Loucy (cell line): ENCODE measurements around the gene CACNA1D.

Source experiments
- H2AFZ ChIP-seq: fragments of 200-600 bp; sonication (generic); 2 replicates; pipeline ENCODE4 v1.6.0; 2016; ENCODE audit warnings: antibody characterized with exemption, mild to moderate bottlenecking, low read length, moderate library complexity
- H3F3A ChIP-seq: fragments of 200-600 bp; 2 replicates; pipeline ENCODE4 v1.6.0; 2016; ENCODE audit warnings: antibody characterized with exemption, low read depth, mild to moderate bottlenecking
- H3K27me3 ChIP-seq: fragments of 200-600 bp; sonication (generic); 2 replicates; pipeline ENCODE4 v1.6.1; 2014; ENCODE audit warnings: low read length, mild to moderate bottlenecking; ENCODE audit not compliant: insufficient read depth, poor library complexity, severe bottlenecking
- H3K36me3 ChIP-seq: fragments of 200-600 bp; sonication (generic); 2 replicates; pipeline ENCODE4 v1.6.1; 2016; ENCODE audit warnings: low read length; ENCODE audit not compliant: insufficient read depth
- H3K4me1 ChIP-seq: fragments of 200-600 bp; sonication (generic); 2 replicates; pipeline ENCODE4 v1.5.1; 2014; ENCODE audit warnings: low read length, mild to moderate bottlenecking; ENCODE audit not compliant: insufficient read depth, poor library complexity, severe bottlenecking
- H3K4me2 ChIP-seq: fragments of 200-600 bp; sonication (generic); 2 replicates; pipeline ENCODE4 v1.6.0; 2014; ENCODE audit warnings: antibody characterized with exemption, low read length, low read depth, mild to moderate bottlenecking; ENCODE audit not compliant: poor library complexity, severe bottlenecking
- H3K4me3 ChIP-seq: fragments of 200-600 bp; sonication (generic); 2 replicates; pipeline ENCODE4 v1.5.1; 2014; ENCODE audit warnings: low read length, mild to moderate bottlenecking, mixed read lengths; ENCODE audit not compliant: poor library complexity, severe bottlenecking
- H3K79me2 ChIP-seq: fragments of 200-600 bp; sonication (generic); 2 replicates; pipeline ENCODE4 v1.6.1; 2014; ENCODE audit warnings: low read length; ENCODE audit not compliant: insufficient read depth
- H3K9ac ChIP-seq: fragments of 200-600 bp; sonication (generic); 2 replicates; pipeline ENCODE4 v1.6.0; 2014; ENCODE audit warnings: mild to moderate bottlenecking, low read depth, low read length, moderate library complexity; ENCODE audit not compliant: poor library complexity, severe bottlenecking
- H3K9me2 ChIP-seq: fragments of 200-600 bp; sonication (generic); replicated peaks from 2 replicates; pipeline ENCODE4 v1.6.1; 2016; ENCODE audit warnings: low read depth, low read length, mixed read lengths
- H3K9me3 ChIP-seq: fragments of 200-600 bp; sonication (generic); 2 replicates; pipeline ENCODE4 v1.6.1; 2014; ENCODE audit warnings: mild to moderate bottlenecking, antibody characterized with exemption, low read length, low read depth; ENCODE audit not compliant: insufficient read depth
- H4K20me1 ChIP-seq: fragments of 200-600 bp; sonication (generic); 2 replicates; pipeline ENCODE4 v1.6.0; 2014; ENCODE audit warnings: antibody characterized with exemption, low read length, mild to moderate bottlenecking; ENCODE audit not compliant: insufficient read depth, poor library complexity, severe bottlenecking
- CTCF ChIP-seq: fragments of 200-600 bp; sonication (generic); conservative IDR thresholded peaks from 2 replicates; pipeline ENCODE4 v1.5.1; 2014; ENCODE audit warnings: mild to moderate bottlenecking, antibody characterized with exemption, low read length
- EZH2phosphoT487 ChIP-seq: fragments of 200-600 bp; IDR thresholded peaks from 2 replicates; pipeline ENCODE4 v1.6.1; 2018; ENCODE audit warnings: antibody characterized with exemption, mild to moderate bottlenecking, moderate library complexity, borderline replicate concordance

The CACNA1D gene

GRCh38 chr3:53809267-53809666 is 314.9 kb downstream of the CACNA1D start:
- Histone ChIP-seq H3K36me3 (no peaks in the 10 kb centered on the region), H4K20me1 (no peaks in the 10 kb centered on the region), H2AFZ (no peak overlapping the region), H3F3A (no peaks in the 10 kb centered on the region), H3K79me2 (no peaks in the 10 kb centered on the region), H3K9me2 (no peaks in the 10 kb centered on the region), H3K9me3 (no peaks in the 10 kb centered on the region), H3K27me3 (no peaks in the 10 kb centered on the region), H3K4me1 (no peaks in the 10 kb centered on the region), H3K9ac (no peak overlapping the region), H3K4me3 (no peak overlapping the region), H3K4me2 (no peak overlapping the region)
- TF ChIP-seq CTCF: no peak

- Histone ChIP-seq H3K9me2 (no peaks in the 10 kb centered on the region), H4K20me1 (no peaks in the 10 kb centered on the region), H3K9me3 (no peaks in the 10 kb centered on the region), H3K4me1 (no peaks in the 10 kb centered on the region), H3K4me3 (no peak overlapping the region), H2AFZ (no peak overlapping the region), H3K9ac (no peak overlapping the region), H3K4me2 (no peak overlapping the region), H3K79me2 (no peaks in the 10 kb centered on the region), H3K36me3 (no peaks in the 10 kb centered on the region), H3F3A (no peaks in the 10 kb centered on the region), H3K27me3 (no peaks in the 10 kb centered on the region)
- TF ChIP-seq EZH2phosphoT487 (no peak), CTCF (no peak)
Observed at GRCh38 chr3:53809764-53810400, 315.5 kb downstream of the CACNA1D start.

DNA sequence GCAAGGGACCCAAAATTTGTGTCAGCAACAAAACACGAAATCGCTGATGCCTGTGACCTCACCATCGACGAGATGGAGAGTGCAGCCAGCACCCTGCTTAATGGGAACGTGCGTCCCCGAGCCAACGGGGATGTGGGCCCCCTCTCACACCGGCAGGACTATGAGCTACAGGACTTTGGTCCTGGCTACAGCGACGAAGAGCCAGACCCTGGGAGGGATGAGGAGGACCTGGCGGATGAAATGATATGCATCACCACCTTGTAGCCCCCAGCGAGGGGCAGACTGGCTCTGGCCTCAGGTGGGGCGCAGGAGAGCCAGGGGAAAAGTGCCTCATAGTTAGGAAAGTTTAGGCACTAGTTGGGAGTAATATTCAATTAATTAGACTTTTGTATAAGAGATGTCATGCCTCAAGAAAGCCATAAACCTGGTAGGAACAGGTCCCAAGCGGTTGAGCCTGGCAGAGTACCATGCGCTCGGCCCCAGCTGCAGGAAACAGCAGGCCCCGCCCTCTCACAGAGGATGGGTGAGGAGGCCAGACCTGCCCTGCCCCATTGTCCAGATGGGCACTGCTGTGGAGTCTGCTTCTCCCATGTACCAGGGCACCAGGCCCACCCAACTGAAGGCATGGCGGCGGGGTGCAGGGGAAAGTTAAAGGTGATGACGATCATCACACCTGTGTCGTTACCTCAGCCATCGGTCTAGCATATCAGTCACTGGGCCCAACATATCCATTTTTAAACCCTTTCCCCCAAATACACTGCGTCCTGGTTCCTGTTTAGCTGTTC is 316.9 kb downstream of the CACNA1D start:
- TF ChIP-seq CTCF (no peak), EZH2phosphoT487 (no peak)
- H3K9ac ChIP-seq: no peak overlapping the region
- H3K4me3 ChIP-seq: no peak overlapping the region
- H3K4me2 ChIP-seq: no peak overlapping the region
- H4K20me1 ChIP-seq: no peaks in the 10 kb centered on the region
- H2AFZ ChIP-seq: no peak overlapping the region
- no peaks in the 10 kb centered on the region for H3K79me2 ChIP-seq
- no peaks in the 10 kb centered on the region for H3K9me2 ChIP-seq
- no peaks in the 10 kb centered on the region for H3K36me3 ChIP-seq
- H3F3A ChIP-seq: no peaks in the 10 kb centered on the region
- no peaks in the 10 kb centered on the region for H3K27me3 ChIP-seq
- no peaks in the 10 kb centered on the region for H3K9me3 ChIP-seq
- no peaks in the 10 kb centered on the region for H3K4me1 ChIP-seq
